ENCODE results near the gene FLOT1.

FLOT1 gene

DNA sequence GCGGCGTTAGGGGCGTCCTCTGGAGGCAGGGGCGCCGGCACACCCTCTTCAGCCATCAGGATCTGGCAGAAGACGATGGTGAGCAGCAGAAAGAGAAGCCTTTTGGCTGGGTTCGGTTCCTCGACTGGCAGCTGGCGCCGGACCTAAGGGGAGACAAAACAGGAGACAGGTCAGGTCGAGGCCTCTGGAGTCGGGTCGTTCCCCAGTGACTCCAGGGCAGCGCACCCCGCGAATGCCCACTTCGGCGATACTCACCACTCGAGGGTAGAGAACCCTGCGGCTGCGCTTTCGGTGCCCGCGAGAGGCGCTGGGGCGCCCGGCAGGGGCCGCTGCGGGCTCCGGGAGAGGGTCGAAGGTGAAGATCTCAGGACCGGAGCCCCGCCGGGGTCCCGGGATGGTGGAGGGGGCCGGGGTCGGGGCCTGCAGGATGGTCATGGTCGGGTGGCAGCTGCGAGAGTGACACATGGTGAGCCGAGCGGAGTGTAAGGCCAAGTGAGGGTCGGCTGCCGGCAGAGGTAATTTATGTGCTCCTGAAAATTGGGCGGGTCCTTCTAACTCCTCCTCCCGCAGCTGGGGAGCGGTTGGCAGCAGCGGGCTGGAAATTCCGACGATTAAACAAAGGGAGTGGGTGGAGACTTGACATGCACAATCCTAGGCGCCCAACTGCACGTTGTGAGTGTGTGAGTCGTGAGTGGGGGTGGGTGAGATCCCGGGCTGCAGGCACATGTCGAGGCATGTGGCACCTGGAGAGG is 1.7 kb upstream of the FLOT1 start, which contains the start of gene IER3:
Gene IER3 (minus strand): TSS at position 494 of the 752 bp plus-strand sequence. CDS start 29 bp downstream, at position 465.
- DNase-seq = peak; percentile 79
- peak within 1 kb of the TSS; percentile 89 for H3K4me3 ChIP-seq (ENCODE audit: low read length)
- H3K36me3 ChIP-seq (replicated peaks; ENCODE audit: insufficient read depth, low read length) = no peaks in the 10 kb centered on the region
- H3K4me2 ChIP-seq (ENCODE audit: low read depth, low read length) = peak within 1 kb of the TSS; percentile 90
- H3K9ac ChIP-seq (ENCODE audit: low read length) = peak within 1 kb of the TSS; percentile 33; the same call in 1 of the 2 replicates
- peak within 1 kb of the TSS; percentile 94 for H2AFZ ChIP-seq (ENCODE audit: low read length)
- peak within 1 kb of the TSS; percentile 43; the same call in 1 of the 2 replicates for H3K27ac ChIP-seq (ENCODE audit: low read length)
- no peaks in the 10 kb centered on the region for H3K9me3 ChIP-seq (replicated peaks; ENCODE audit: insufficient read depth, low read length)
- no peaks in the 10 kb centered on the region for H4K20me1 ChIP-seq (ENCODE audit: insufficient read depth, low read length)
- no peaks in the 10 kb centered on the region for H3K27me3 ChIP-seq (replicated peaks; ENCODE audit: insufficient read depth, low read length)
- H3K9me2 ChIP-seq (replicated peaks; ENCODE audit: insufficient read depth, low read length) = no peaks in the 10 kb centered on the region
- peaks cover 9% of the 10 kb centered on the region; the same call in 1 of the 2 replicates for H3K4me1 ChIP-seq (ENCODE audit: low read length)
- peaks cover 19% of the 10 kb centered on the region for H3F3A ChIP-seq (ENCODE audit: insufficient read depth, low read length)
- TF ChIP-seq, protein P1, sequence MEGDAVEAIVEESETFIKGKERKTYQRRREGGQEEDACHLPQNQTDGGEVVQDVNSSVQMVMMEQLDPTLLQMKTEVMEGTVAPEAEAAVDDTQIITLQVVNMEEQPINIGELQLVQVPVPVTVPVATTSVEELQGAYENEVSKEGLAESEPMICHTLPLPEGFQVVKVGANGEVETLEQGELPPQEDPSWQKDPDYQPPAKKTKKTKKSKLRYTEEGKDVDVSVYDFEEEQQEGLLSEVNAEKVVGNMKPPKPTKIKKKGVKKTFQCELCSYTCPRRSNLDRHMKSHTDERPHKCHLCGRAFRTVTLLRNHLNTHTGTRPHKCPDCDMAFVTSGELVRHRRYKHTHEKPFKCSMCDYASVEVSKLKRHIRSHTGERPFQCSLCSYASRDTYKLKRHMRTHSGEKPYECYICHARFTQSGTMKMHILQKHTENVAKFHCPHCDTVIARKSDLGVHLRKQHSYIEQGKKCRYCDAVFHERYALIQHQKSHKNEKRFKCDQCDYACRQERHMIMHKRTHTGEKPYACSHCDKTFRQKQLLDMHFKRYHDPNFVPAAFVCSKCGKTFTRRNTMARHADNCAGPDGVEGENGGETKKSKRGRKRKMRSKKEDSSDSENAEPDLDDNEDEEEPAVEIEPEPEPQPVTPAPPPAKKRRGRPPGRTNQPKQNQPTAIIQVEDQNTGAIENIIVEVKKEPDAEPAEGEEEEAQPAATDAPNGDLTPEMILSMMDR (IDR thresholded peaks at IDR 0.05; ENCODE audit: low read length) = peak; percentile 75
- TF ChIP-seq EZH2 (optimal IDR thresholded peaks at IDR 0.05; ENCODE audit: low read depth, low read length) = no peak
- peaks cover 19% of the 10 kb centered on the region for H3K79me2 ChIP-seq (ENCODE audit: low read length)

DNA sequence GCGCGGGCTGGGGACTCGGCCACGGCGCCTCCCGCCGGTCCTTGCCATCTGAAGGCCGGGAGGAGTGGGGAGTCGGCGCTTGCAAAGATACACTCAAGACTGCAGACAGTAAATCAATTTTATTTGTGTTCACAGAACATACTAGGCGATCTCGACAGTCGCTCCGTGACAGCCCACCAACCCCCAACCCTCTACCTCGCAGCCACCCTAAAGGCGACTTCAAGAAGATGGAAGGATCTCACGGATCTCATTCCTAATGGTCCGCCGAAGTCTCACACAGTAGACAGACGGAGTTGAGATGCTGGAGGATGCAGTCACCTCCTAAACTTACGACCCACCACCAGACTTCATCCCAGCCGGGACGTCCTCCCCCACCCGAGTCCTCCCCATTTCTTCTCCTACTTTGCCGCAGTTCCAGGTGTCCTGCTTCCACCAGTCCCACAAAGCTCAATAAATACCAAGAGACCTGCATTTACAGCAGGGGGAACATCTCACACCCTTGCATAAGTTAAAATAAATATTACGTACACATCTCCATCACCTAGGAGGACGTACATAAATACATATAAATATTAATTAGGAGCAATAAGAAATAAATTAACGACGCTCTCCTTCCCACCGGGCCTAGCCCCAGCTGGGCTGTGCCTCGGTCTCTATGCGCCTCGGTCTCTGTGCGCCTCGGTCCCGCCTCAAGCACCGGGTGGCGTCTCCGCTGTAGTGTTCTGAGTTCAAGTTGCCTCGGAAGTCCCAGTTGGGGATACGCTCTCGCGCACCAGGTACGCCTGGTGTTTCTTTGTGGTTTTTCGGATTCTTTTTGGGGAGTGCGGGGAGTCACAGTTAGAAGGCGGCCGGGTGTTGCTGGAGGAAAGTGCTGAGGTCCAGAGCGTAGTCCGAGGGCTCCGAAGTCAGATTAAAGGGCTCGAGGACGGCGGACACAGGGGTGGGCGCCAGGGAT is 889 bp upstream of the FLOT1 start:
- peaks cover 14% of the 10 kb centered on the region for H3K4me1 ChIP-seq (ENCODE audit: low read length)
- H2AFZ ChIP-seq (ENCODE audit: low read length) = peak overlapping the region; percentile 94
- H3K79me2 ChIP-seq (ENCODE audit: low read length) = peaks cover 19% of the 10 kb centered on the region
- H3K9me2 ChIP-seq (replicated peaks; ENCODE audit: insufficient read depth, low read length) = no peaks in the 10 kb centered on the region
- 0 out of 2 replicates have a peak, but pooled peaks cover 3% of the 10 kb centered on the region for H3K36me3 ChIP-seq (replicated peaks; ENCODE audit: insufficient read depth, low read length)
- no peaks in the 10 kb centered on the region for H3K9me3 ChIP-seq (replicated peaks; ENCODE audit: insufficient read depth, low read length)
- peak overlapping the region; percentile 90 for H3K4me2 ChIP-seq (ENCODE audit: low read depth, low read length)
- H3F3A ChIP-seq (ENCODE audit: insufficient read depth, low read length) = peaks cover 19% of the 10 kb centered on the region
- no peaks in the 10 kb centered on the region for H4K20me1 ChIP-seq (ENCODE audit: insufficient read depth, low read length)
- peak overlapping the region; percentile 43; the same call in 1 of the 2 replicates for H3K27ac ChIP-seq (ENCODE audit: low read length)
- DNase-seq = peak; percentile 57
- no peak for TF ChIP-seq EZH2 (optimal IDR thresholded peaks at IDR 0.05; ENCODE audit: low read depth, low read length)
- TF ChIP-seq EZH2phosphoT487 (IDR thresholded peaks at IDR 0.05; ENCODE audit: low read length) = no peak
- TF ChIP-seq, protein P1 (IDR thresholded peaks at IDR 0.05; ENCODE audit: low read length) = no peak
- peak overlapping the region; percentile 33; the same call in 1 of the 2 replicates for H3K9ac ChIP-seq (ENCODE audit: low read length)
- H3K27me3 ChIP-seq (replicated peaks; ENCODE audit: insufficient read depth, low read length) = no peaks in the 10 kb centered on the region
- H3K4me3 ChIP-seq (ENCODE audit: low read length) = peak overlapping the region; percentile 89

DNA sequence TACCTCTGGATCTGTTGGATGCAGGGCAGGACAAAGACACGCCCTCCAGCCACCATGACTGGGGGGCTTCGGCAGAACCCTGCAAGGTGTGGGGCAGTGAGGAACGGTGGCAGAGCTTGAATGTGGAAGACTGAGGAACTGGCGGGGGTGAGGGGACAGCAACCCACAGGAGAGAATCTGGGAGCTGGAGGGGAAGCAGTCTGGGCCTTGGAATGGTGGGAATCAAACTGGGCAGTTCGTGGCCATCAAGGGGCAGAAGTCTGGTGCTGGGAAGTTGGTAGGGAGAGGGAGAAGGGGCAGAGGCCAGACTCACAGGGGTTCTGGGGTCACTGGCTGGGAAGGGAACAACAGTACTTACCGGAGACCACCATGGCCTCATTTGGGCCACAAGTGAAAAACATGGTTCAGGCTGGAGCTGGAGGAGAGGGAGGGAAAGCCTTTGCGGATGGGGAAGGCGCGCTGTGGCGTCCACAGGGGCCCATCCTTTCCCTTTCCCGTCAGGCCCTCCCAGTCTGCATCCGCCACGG is 635 bp downstream of the FLOT1 start:
- Histone ChIP-seq H3K4me3 (ENCODE audit: low read length) (peak overlapping the region; percentile 89), H3K9ac (ENCODE audit: low read length) (peak overlapping the region; percentile 66), H3K27me3 (replicated peaks; ENCODE audit: insufficient read depth, low read length) (no peaks in the 10 kb centered on the region), H3K9me3 (replicated peaks; ENCODE audit: insufficient read depth, low read length) (no peaks in the 10 kb centered on the region), H3K4me1 (ENCODE audit: low read length) (peaks cover 29% of the 10 kb centered on the region), H3K4me2 (ENCODE audit: low read depth, low read length) (peak overlapping the region; percentile 90), H3K9me2 (replicated peaks; ENCODE audit: insufficient read depth, low read length) (no peaks in the 10 kb centered on the region), H2AFZ (ENCODE audit: low read length) (peak overlapping the region; percentile 91), H3K36me3 (replicated peaks; ENCODE audit: insufficient read depth, low read length) (0 out of 2 replicates have a peak, but pooled peaks cover 3% of the 10 kb centered on the region), H3F3A (ENCODE audit: insufficient read depth, low read length) (peaks cover 22% of the 10 kb centered on the region), H3K79me2 (ENCODE audit: low read length) (peaks cover 19% of the 10 kb centered on the region), H3K27ac (ENCODE audit: low read length) (no peak overlapping the region), H4K20me1 (ENCODE audit: insufficient read depth, low read length) (no peaks in the 10 kb centered on the region)
- TF ChIP-seq EZH2 (optimal IDR thresholded peaks at IDR 0.05; ENCODE audit: low read depth, low read length) (no peak), EZH2phosphoT487 (IDR thresholded peaks at IDR 0.05; ENCODE audit: low read length) (no peak)
- TF ChIP-seq, protein P1 (IDR thresholded peaks at IDR 0.05; ENCODE audit: low read length) = no peak
- no peak for DNase-seq
